GM23338 (cell line): ENCODE data around the gene PLBD2. TPM values are rescaled to one million over a fixed set of nuclear protein-coding genes. Genes with fewer than 3 reads are reported as not detected.
A peak's percentile ranks its signal among the peaks of the same experiment; 100 is the strongest.

ENCODE experiments used
- ATAC-seq: fragments of 200-7000 bp; cut with Tn5 transposase; 3 replicates; pipeline ENCODE4 v1.9.1; 2020
- DNase-seq: peaks from one replicate; pipeline ENCODE4 v3.0.0-alpha.2; 2015; ENCODE audit warnings: low spot score
- H2AFZ ChIP-seq: fragments of 200-600 bp; sonication (generic); 2 replicates; pipeline ENCODE4 v1.8.0; 2016; ENCODE audit warnings: antibody characterized with exemption, mild to moderate bottlenecking, moderate library complexity
- H3F3A ChIP-seq: fragments of 200-600 bp; sonication (generic); replicated peaks from 2 replicates; pipeline ENCODE4 v1.8.0; 2017; ENCODE audit warnings: antibody characterized with exemption, mixed run types, low read depth
- H3K27ac ChIP-seq: fragments of 200-600 bp; sonication (generic); 2 replicates; pipeline ENCODE4 v1.6.1; 2016; ENCODE audit warnings: low read depth
- H3K27me3 ChIP-seq: fragments of 200-600 bp; sonication (generic); 2 replicates; pipeline ENCODE4 v1.8.0; 2016; ENCODE audit warnings: mild to moderate bottlenecking, mixed run types, moderate library complexity; ENCODE audit not compliant: insufficient read depth
- H3K36me3 ChIP-seq: fragments of 200-600 bp; sonication (generic); 2 replicates; pipeline ENCODE4 v1.8.0; 2016; ENCODE audit warnings: mild to moderate bottlenecking; ENCODE audit not compliant: insufficient read depth
- H3K4me1 ChIP-seq: fragments of 200-600 bp; sonication (generic); 2 replicates; pipeline ENCODE4 v1.8.0; 2016; ENCODE audit warnings: mild to moderate bottlenecking, moderate library complexity; ENCODE audit not compliant: insufficient read depth
- H3K4me2 ChIP-seq: fragments of 200-600 bp; sonication (generic); 2 replicates; pipeline ENCODE4 v1.7.1; 2017; ENCODE audit warnings: mixed run types
- H3K4me3 ChIP-seq: fragments of 200-600 bp; sonication (generic); 2 replicates; pipeline ENCODE4 v1.6.1; 2016; ENCODE audit warnings: mixed run types
- H3K79me2 ChIP-seq: fragments of 200-600 bp; sonication (generic); replicated peaks from 2 replicates; pipeline ENCODE4 v1.8.0; 2017; ENCODE audit warnings: mild to moderate bottlenecking; ENCODE audit not compliant: insufficient read depth
- H3K9me2 ChIP-seq: fragments of 200-600 bp; sonication (generic); 2 replicates; pipeline ENCODE4 v1.8.0; 2017; ENCODE audit not compliant: insufficient read depth
- H4K20me1 ChIP-seq: fragments of 200-600 bp; sonication (generic); replicated peaks from 2 replicates; pipeline ENCODE4 v1.8.0; 2017; ENCODE audit warnings: mild to moderate bottlenecking; ENCODE audit not compliant: insufficient read depth
- H3K27ac Mint-ChIP-seq: 2 replicates; pipeline ENCODE4 v1.8.0; 2020; ENCODE audit warnings: inconsistent platforms, mild to moderate bottlenecking, moderate library complexity, mixed read lengths
- H3K27me3 Mint-ChIP-seq: 3 replicates; pipeline ENCODE4 v1.8.0; 2022; ENCODE audit warnings: low read depth, mild to moderate bottlenecking, moderate library complexity, mixed read lengths, inconsistent platforms; ENCODE audit not compliant: insufficient read depth, poor library complexity
- H3K36me3 Mint-ChIP-seq: 3 replicates; pipeline ENCODE4 v1.8.0; 2021; ENCODE audit warnings: low read depth, mild to moderate bottlenecking, inconsistent platforms, moderate library complexity, mixed read lengths
- H3K4me1 Mint-ChIP-seq: 3 replicates; pipeline ENCODE4 v1.8.0; 2020; ENCODE audit warnings: mild to moderate bottlenecking, inconsistent platforms, mixed read lengths
- H3K4me3 Mint-ChIP-seq: 3 replicates; pipeline ENCODE4 v1.8.0; 2021; ENCODE audit warnings: moderate library complexity, mild to moderate bottlenecking, inconsistent platforms, mixed read lengths
- H3K9me3 Mint-ChIP-seq: 3 replicates; pipeline ENCODE4 v1.8.0; 2020; ENCODE audit warnings: moderate library complexity, mild to moderate bottlenecking, inconsistent platforms, mixed read lengths
- CREB1 ChIP-seq: fragments of 250-450 bp; sonication (Bioruptor Pico); IDR thresholded peaks from 2 replicates; pipeline ENCODE4 v1.5.0; 2020; ENCODE audit warnings: low read depth, mild to moderate bottlenecking, moderate library complexity
- ETS1 ChIP-seq: IDR thresholded peaks from 2 replicates; pipeline ENCODE4 v1.6.1; 2016; ENCODE audit warnings: antibody characterized with exemption
- EZH2 ChIP-seq: fragments of 200-600 bp; sonication (generic); IDR thresholded peaks from one replicate; pipeline ENCODE4 v1.8.0; 2017; ENCODE audit warnings: antibody characterized with exemption, mild to moderate bottlenecking, low read depth; ENCODE audit not compliant: unreplicated experiment
- EZH2phosphoT487 ChIP-seq: fragments of 200-600 bp; sonication (generic); IDR thresholded peaks from one replicate; pipeline ENCODE4 v1.8.1; 2018; ENCODE audit warnings: antibody characterized with exemption; ENCODE audit not compliant: unreplicated experiment
- JUNB ChIP-seq: IDR thresholded peaks from one replicate; pipeline ENCODE4 v1.6.1; 2016; ENCODE audit warnings: antibody characterized with exemption; ENCODE audit not compliant: unreplicated experiment
- NANOG ChIP-seq: IDR thresholded peaks from 2 replicates; pipeline ENCODE4 v1.6.1; 2016; ENCODE audit warnings: antibody characterized with exemption, borderline replicate concordance
- POLR2AphosphoS5 ChIP-seq: IDR thresholded peaks from 2 replicates; pipeline ENCODE4 v1.6.1; 2016; ENCODE audit warnings: antibody characterized with exemption, low read depth
- REST ChIP-seq: IDR thresholded peaks from one replicate; pipeline ENCODE4 v1.6.1; 2018; ENCODE audit warnings: antibody characterized with exemption; ENCODE audit not compliant: unreplicated experiment
- STAT1 ChIP-seq: IDR thresholded peaks from one replicate; pipeline ENCODE4 v1.6.1; 2016; ENCODE audit warnings: antibody characterized with exemption; ENCODE audit not compliant: unreplicated experiment
- ZNF114 ChIP-seq: fragments of 250-450 bp; sonication (Bioruptor Pico); IDR thresholded peaks from 2 replicates; pipeline ENCODE4 v1.5.0; 2020; ENCODE audit warnings: mild to moderate bottlenecking, moderate library complexity
- ZNF331 ChIP-seq: fragments of 250-450 bp; sonication (Bioruptor Pico); IDR thresholded peaks from 2 replicates; pipeline ENCODE4 v1.5.0; 2020; ENCODE audit warnings: low read depth, mild to moderate bottlenecking, moderate library complexity
- polyA plus RNA-seq: library from polyadenylated mRNA; unstranded; fragments of >200 nt; fragmentation: Nextera tagmentation; extraction: Ambion mirVana; gene quantifications from 2 replicates; pipeline ENCODE4 v1.2.1, GENCODE V29; 2016
- total RNA-seq: library from RNA; depleted of rRNA; stranded (reverse); fragments of >200 nt; shearing (Covaris generic); gene quantifications from 2 replicates; pipeline ENCODE4 v1.2.3, GENCODE V29; 2014

The PLBD2 gene
- total and polyA plus RNA-seq, 2 experiments from 2014 or later: 10.2 to 37.1 TPM

GRCh38 chr12:113341535-113341934 is 16.9 kb upstream of the PLBD2 start (continued):
- TF ChIP-seq NANOG (no peak), STAT1 (no peak), ZNF331 (CRISPR knock-in tag) (no peak), CREB1 (CRISPR knock-in tag) (no peak), POLR2AphosphoS5 (no peak), EZH2phosphoT487 (no peak), REST (no peak), EZH2 (no peak), ETS1 (no peak), JUNB (no peak), ZNF114 (CRISPR knock-in tag) (no peak)

- Histone ChIP-seq H3K4me3 (no peak overlapping the region), H3K79me2 (no peaks in the 10 kb centered on the region), H3K27ac (no peak overlapping the region), H4K20me1 (no peaks in the 10 kb centered on the region), H2AFZ (peak overlapping the region; percentile 86; the same call in 1 of the 2 replicates), H3F3A (no peaks in the 10 kb centered on the region), H3K27me3 (no peaks in the 10 kb centered on the region), H3K4me2 (no peak overlapping the region), H3K9me2 (no peaks in the 10 kb centered on the region), H3K36me3 (no peaks in the 10 kb centered on the region), H3K4me1 (0 out of 2 replicates have a peak, but pooled peaks cover 5% of the 10 kb centered on the region)
- no peaks in the 10 kb centered on the region; the same call in 2 of the 3 replicates for H3K9me3 Mint-ChIP-seq
- TF ChIP-seq ZNF331 (CRISPR knock-in tag): no peak
- H3K36me3 Mint-ChIP-seq: no peaks in the 10 kb centered on the region
- H3K27me3 Mint-ChIP-seq: peaks cover 2% of the 10 kb centered on the region
- no peak overlapping the region for H3K27ac Mint-ChIP-seq
- H3K4me3 Mint-ChIP-seq: no peak overlapping the region
- DNase-seq (no peak), ATAC-seq (no peak)
- peaks cover 6% of the 10 kb centered on the region; the same call in 2 of the 3 replicates for H3K4me1 Mint-ChIP-seq
These were observed 13.1 kb upstream of the PLBD2 start for GRCh38 chr12:113345318-113345717.
